ENCODE measurements around the gene ZFP69. TPM values are rescaled to one million over a fixed set of nuclear protein-coding genes. Genes with fewer than 3 reads are reported as not detected.
A peak's percentile ranks its signal among the peaks of the same experiment; 100 is the strongest.

ZFP69 gene
- total and polyA plus RNA-seq, 2 of the 4 experiments (the other 2 are of a cell fraction), result 1.2 to 1.6 TPM

DNA sequence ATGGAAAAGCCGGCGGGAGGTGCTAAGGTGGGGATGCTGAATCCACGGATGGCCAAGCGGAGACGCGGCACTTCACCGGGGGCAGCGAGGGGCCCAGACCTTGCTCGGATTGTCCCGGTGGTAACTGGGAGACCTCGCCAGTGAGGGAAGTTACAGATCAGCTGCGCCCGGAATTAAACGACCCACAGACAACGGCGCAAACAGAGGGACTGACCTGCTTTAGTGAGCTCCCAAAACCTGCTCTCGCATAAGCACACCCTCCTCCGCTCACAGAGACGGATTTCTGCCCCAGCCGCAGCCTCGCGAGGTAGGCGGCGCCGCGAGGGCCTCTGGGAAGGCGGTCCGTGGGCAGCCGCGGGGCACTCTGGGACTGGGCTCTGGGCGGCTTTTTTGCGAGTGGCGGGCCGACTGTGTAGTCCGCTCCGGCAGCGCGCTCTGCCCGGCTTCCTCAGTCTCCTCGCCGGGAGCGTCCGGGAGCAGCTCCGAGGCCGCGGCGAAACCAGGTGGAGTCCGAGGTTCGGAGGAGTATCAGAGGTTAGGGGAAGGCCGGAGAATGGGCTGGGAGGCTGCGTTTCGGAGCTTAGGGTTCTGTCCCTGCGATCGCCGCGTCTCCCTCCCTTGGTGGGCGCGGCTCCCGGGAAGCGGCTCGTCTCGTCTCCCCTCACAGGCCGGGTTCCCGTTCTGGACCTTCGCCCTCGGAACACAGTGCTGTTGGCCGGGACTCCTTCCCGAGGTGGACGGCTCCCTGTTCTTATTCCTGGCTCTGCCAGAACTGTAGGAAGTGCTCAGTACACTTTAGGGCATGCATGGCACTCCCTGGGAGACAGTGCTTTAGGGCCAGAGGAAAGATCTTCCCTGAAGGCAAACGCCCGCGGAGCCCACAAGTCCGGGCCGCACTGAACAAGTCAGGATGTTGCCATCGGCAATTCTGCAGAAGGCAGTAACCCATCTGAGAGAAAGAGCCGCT, 31.6 kb downstream of the ZFP69 start, which contains the start of gene EXO5:
Gene EXO5 (plus strand): TSS at position 393 of the 967 bp plus-strand sequence. CDS start 5,778 bp downstream, outside the sequence.
- H2BK15ac ChIP-seq (ENCODE audit: low read depth, low read length), result 0 out of 3 replicates have a peak within 1 kb of the TSS, but pooled peaks have one; percentile 9
- ChIA-PET POLR2A (ENCODE audit: unreplicated experiment) (interaction anchor here (0.5 kb wide), 1 partner anchor 416 kb away, joined by 6 read pairs; no protein-coding TSS in a partner anchor), CTCF (no interaction called here)
- DNase-seq (peak; percentile 69), ATAC-seq (ENCODE audit: low read depth) (peak; percentile 100)
- no peak within 1 kb of the TSS for H2BK20ac ChIP-seq (ENCODE audit: low read depth, low read length)
- H3K4ac ChIP-seq (ENCODE audit: low read depth, low read length), result peak within 1 kb of the TSS; percentile 98
- H3K4me1 ChIP-seq (ENCODE audit: control insufficient read depth, insufficient read depth, low read length), result 0 out of 2 replicates have a peak, but pooled peaks cover 3% of the 10 kb centered on the region
- H3K9me3 ChIP-seq (ENCODE audit: control insufficient read depth, insufficient read depth, low read length), result peaks cover 16% of the 10 kb centered on the region
- TF ChIP-seq, protein P1, sequence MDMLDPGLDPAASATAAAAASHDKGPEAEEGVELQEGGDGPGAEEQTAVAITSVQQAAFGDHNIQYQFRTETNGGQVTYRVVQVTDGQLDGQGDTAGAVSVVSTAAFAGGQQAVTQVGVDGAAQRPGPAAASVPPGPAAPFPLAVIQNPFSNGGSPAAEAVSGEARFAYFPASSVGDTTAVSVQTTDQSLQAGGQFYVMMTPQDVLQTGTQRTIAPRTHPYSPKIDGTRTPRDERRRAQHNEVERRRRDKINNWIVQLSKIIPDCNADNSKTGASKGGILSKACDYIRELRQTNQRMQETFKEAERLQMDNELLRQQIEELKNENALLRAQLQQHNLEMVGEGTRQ (IDR thresholded peaks at IDR 0.05; ENCODE audit: low read depth, low read length), result no peak
- TF ChIP-seq RAD21 (IDR thresholded peaks at IDR 0.05; ENCODE audit: low read length) (no peak), CEBPB (IDR thresholded peaks at IDR 0.05; ENCODE audit: low read depth, low read length) (no peak), MAZ (IDR thresholded peaks at IDR 0.05; ENCODE audit: borderline replicate concordance, low read depth, low read length) (no peak), POLR2A (IDR thresholded peaks at IDR 0.05; ENCODE audit: low read depth, low read length) (peak; percentile 51)
- dilution Hi-C loops (cut with HindIII; ENCODE audit: low sequenced_read_pairs, unreplicated experiment) (no loop called here), in situ Hi-C loops (cut with MboI; ENCODE audit: low sequenced_read_pairs) (no loop called here), intact Hi-C loops (cut with micrococcal nuclease) (no loop called here)
- H3K4me3 ChIP-seq (ENCODE audit: insufficient read depth, low read depth, low read length), result peak within 1 kb of the TSS; percentile 94
- BruUV-seq (replicated peaks), result TSS peak; percentile 63
- WGBS, 2 experiments (ENCODE audit: extremely low coverage in 2 of 2, insufficient read length in 1 of 2), result 2% methylated on average over 48 of the region's 76 CpGs; no CpG with 5 or more reads in 1 of the 2 experiments
- H2AFZ ChIP-seq (replicated peaks; ENCODE audit: low read length, poor library complexity), result peak within 1 kb of the TSS; percentile 98
- H3K9me1 ChIP-seq (ENCODE audit: insufficient read depth, low read length), result no peaks in the 10 kb centered on the region
- peak within 1 kb of the TSS; percentile 100 for H3K23ac ChIP-seq (ENCODE audit: low read depth, low read length)
- peak within 1 kb of the TSS; percentile 80 for H3K56ac ChIP-seq (ENCODE audit: extremely low read depth, insufficient read depth, low read length)
- peak within 1 kb of the TSS; percentile 99 for H3K14ac ChIP-seq (replicated peaks; ENCODE audit: low read depth, low read length)
- H2BK5ac ChIP-seq (ENCODE audit: low read depth, low read length, poor library complexity, severe bottlenecking), result peak within 1 kb of the TSS; percentile 61
- 0 out of 2 replicates have a peak within 1 kb of the TSS, but pooled peaks have one; percentile 13 for H2AK5ac ChIP-seq (ENCODE audit: low read depth, low read length)
- no peaks in the 10 kb centered on the region for H4K20me1 ChIP-seq (ENCODE audit: insufficient read depth, low read length)
- peak within 1 kb of the TSS; percentile 87 for H2AK9ac ChIP-seq (replicated peaks; ENCODE audit: low read depth, low read length, poor library complexity)
- H3K27me3 ChIP-seq (ENCODE audit: control insufficient read depth, insufficient read depth, low read length), result no peaks in the 10 kb centered on the region
- peak within 1 kb of the TSS; percentile 95 for H3K18ac ChIP-seq (ENCODE audit: low read depth, low read length)
- peak within 1 kb of the TSS; percentile 92 to 99 for H4K8ac ChIP-seq (ENCODE audit: low read depth in 2 of 2, low read length in 2 of 2)
- peak within 1 kb of the TSS; percentile 79 for H3K27ac ChIP-seq (ENCODE audit: insufficient read depth, low read length)
- peak within 1 kb of the TSS; percentile 71 for H2BK120ac ChIP-seq (ENCODE audit: low read depth, low read length)
- H3K36me3 ChIP-seq (ENCODE audit: control insufficient read depth, insufficient read depth, low read length), result no peaks in the 10 kb centered on the region; the same call in 1 of the 2 replicates
- H3K79me1 ChIP-seq (ENCODE audit: low read depth in 1 of 2, low read length in 2 of 2), result peaks cover 15 to 22% of the 10 kb centered on the region in 2 experiments
- peak within 1 kb of the TSS; percentile 91 for H3K9ac ChIP-seq (ENCODE audit: low read depth, low read length)
- H4K5ac ChIP-seq (ENCODE audit: low read depth, low read length), result peak within 1 kb of the TSS; percentile 99
- peak within 1 kb of the TSS; percentile 76 for H4K91ac ChIP-seq (ENCODE audit: insufficient read depth, low read depth, low read length)
- peak within 1 kb of the TSS; percentile 95 for H3K4me2 ChIP-seq (ENCODE audit: low read depth, low read length)
